GM10248 (cell line): Measurements from ENCODE around the gene TACC2.

Experiments used
- CTCF ChIA-PET: fragments of 300-600 bp; sonication (Branson Sonifier 250); formaldehyde crosslinking; extraction: SDS; loops from one replicate; lab custom pipeline; 2021; ENCODE audit warnings: antibody characterized with exemption; lab: Yijun Ruan, JAX
- POLR2A ChIA-PET: fragments of 350-650 bp; sonication (Branson Sonifier 250); formaldehyde crosslinking; extraction: SDS; loops from one replicate; lab custom pipeline; 2020; ENCODE audit warnings: antibody characterized with exemption; lab: Yijun Ruan, JAX
- DNase-seq: peaks from one replicate; pipeline ENCODE4 v3.0.0; 2012; ENCODE audit errors: extremely low spot score
- TF ChIP-seq, protein P1 (sequence below): IDR thresholded peaks from 2 replicates; pipeline ENCODE4 v1.5.1; 2012; ENCODE audit warnings: mild to moderate bottlenecking, low read depth; ENCODE audit errors: extremely low read depth, missing control alignments, control extremely low read depth

TACC2 gene

DNA sequence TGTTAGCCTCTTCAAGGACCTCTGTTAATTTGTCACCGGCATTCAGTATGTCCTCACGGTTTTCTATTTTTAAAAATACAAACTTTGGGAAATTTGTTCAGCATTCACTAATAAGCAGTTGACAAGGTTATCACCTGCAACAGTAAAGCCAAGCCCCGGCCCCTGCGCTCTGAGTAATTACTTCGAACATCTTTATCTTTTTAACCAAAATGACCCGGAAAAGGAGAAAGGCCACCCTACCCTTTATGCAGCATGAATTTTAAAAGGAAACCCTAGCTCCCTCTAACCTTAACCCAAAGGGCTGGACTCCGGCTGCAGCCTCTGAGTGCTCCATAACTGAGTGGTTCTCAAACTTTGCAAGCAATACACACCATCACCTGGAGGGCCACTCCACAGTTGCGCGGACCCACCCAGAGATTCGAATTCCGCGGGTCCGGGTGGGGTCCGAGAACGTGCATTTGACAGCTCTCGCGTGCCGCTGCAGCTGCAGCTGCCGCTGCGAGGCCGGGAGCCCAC lies 14.9 kb upstream of the TACC2 start:
- TF ChIP-seq, protein P1, sequence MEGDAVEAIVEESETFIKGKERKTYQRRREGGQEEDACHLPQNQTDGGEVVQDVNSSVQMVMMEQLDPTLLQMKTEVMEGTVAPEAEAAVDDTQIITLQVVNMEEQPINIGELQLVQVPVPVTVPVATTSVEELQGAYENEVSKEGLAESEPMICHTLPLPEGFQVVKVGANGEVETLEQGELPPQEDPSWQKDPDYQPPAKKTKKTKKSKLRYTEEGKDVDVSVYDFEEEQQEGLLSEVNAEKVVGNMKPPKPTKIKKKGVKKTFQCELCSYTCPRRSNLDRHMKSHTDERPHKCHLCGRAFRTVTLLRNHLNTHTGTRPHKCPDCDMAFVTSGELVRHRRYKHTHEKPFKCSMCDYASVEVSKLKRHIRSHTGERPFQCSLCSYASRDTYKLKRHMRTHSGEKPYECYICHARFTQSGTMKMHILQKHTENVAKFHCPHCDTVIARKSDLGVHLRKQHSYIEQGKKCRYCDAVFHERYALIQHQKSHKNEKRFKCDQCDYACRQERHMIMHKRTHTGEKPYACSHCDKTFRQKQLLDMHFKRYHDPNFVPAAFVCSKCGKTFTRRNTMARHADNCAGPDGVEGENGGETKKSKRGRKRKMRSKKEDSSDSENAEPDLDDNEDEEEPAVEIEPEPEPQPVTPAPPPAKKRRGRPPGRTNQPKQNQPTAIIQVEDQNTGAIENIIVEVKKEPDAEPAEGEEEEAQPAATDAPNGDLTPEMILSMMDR: no peak
- no peak for DNase-seq
- CTCF ChIA-PET: interaction anchor here (1.2 kb wide), 1 partner anchor 12 kb away, joined by 3 read pairs; no protein-coding TSS in a partner anchor
- POLR2A ChIA-PET: no interaction called here

DNA sequence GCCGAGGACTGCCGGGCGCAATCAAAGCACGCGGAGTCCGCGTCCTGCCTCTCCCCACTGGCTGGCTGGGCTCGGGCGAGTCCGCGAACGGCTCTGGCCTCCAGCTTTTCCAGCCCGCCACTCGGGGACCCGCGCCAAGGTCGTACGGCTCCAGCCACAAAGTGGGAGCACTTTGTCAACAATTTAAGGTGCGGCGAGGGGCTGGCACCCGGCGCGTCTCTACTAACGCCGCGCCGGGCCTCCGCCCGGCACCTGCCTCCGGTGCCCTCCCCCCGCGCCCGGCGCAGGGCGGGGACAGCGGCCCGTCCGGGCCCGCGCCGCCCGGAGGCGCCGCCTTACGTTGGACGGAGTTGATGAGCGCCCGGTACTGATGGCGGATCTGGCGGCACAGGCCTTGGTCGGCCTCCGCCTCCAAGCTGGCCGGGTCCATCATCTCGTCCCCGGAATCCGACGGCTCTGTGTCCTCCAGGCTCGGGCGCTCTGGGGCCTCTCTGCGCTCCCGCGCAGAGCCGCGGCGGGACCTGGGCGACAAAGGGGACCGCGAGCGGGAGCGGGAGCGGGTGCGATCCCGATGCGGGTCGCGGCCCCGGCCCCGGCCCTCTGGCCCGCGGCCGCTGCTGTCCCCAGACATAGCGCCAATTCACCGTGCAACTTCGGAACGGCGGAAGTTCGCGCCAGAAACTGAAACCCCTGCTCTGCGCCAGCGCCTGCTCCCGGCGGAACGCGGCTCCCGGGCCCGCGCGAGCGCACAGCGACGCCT lies 14.2 kb upstream of the TACC2 start, which contains the start of gene NSMCE4A:
Gene NSMCE4A (minus strand): TSS at position 683 of the 760 bp plus-strand sequence. CDS start 52 bp downstream, at position 631.
- ChIA-PET CTCF (interaction anchor here (1.0 to 1.6 kb wide), 3 partner anchors 9 to 12 kb away, joined by 3 to 8 read pairs (median 5); no protein-coding TSS in a partner anchor), POLR2A (no interaction called here)
- TF ChIP-seq, protein P1: no peak
- DNase-seq: peak; percentile 91

DNA sequence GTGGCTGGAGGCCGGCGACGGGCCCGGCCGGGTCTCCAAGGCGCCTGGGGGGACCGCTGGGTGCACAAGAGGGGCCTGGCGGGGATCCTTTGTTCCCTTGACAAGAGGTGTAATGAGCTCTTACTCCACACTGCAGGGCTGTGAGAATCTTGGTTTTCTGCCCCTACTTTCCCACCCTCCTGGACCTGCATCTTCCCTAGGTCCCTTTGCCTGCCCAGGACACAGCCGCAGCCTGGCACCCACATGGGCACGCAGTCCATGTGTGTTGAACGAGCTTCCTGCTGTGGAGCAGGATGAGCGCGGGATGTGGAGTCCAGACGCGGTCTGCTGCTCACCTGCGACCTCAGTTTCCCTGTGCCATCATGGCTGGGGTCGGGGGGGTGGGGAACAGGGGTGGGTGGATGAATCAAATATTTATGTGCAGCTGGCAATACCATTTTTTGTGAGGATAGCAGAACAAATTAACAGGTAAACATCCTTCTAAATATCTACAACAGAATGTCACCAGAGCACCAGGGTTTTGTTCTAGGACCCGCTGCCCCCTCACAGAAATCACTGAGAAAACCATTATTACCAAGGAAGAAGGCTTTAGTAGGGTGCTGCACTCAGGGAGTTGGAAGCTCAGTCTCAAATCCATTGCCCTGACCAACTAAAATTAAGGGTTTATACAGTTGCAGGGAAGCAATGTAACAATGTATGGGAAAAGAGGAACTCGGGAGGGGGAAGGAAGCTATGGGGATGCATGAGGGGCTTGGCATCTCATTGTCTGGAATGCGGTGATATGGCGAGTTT lies 13.5 kb upstream of the TACC2 start:
- POLR2A ChIA-PET: no interaction called here
- TF ChIP-seq, protein P1: peak; percentile 81
- CTCF ChIA-PET: interaction anchor here (1.0 to 1.6 kb wide), 2 partner anchors 8 to 13 kb away, joined by 5 to 8 read pairs; no protein-coding TSS in a partner anchor
- DNase-seq: no peak

DNA sequence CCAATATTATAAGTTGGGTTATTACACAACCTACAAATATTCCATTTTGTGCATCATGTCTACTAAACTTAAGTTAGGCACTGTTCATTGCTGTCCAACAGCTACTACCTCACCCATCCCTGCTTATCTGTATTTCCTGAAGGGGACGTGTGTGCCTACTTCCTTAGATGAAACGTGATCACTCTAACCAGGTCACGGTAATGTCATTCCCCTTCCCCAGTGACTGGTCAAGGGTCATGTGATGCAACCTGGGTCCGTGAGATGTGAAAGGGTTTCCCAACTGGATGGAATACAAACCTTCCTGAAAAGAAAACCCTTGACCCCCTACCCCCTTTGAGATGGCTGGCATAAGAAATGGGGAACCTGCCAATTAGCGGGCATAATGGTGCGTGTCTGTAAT lies 12.4 kb upstream of the TACC2 start:
- CTCF ChIA-PET: interaction anchor here (0.6 to 1.5 kb wide), 2 partner anchors 909 to 1554 kb away, joined by 3 to 5 read pairs; no protein-coding TSS in a partner anchor
- POLR2A ChIA-PET: no interaction called here

DNA sequence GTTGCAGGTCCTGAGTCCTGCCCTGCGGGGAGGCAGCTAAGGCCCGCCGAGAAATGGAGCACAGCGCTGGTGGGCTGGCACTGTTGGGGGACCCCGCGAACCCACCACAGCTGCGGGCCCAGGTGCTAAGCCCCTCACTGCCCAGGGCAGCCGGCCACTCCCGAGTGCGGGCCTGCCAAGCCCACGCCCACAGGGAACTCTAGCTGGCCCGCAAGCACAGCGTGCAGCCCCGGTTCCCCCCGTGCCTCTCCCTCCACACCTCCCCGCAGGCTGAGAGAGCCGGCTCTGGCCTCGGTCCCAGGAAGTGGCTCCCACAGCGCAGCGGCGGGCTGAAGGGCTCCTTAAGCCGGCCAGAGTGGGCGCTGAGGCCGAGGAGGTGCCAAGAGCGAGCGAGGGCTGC lies 10.5 kb upstream of the TACC2 start:
- POLR2A ChIA-PET: no interaction called here
- CTCF ChIA-PET: interaction anchor here (1.1 to 1.3 kb wide), 2 partner anchors 20 to 57 kb away, joined by 3 to 4 read pairs; no protein-coding TSS in a partner anchor
- DNase-seq: no peak
- TF ChIP-seq, protein P1: no peak

More for the DNA sequence above, 12.4 kb upstream of the TACC2 start:
- no peak for DNase-seq
- TF ChIP-seq, protein P1: no peak

DNA sequence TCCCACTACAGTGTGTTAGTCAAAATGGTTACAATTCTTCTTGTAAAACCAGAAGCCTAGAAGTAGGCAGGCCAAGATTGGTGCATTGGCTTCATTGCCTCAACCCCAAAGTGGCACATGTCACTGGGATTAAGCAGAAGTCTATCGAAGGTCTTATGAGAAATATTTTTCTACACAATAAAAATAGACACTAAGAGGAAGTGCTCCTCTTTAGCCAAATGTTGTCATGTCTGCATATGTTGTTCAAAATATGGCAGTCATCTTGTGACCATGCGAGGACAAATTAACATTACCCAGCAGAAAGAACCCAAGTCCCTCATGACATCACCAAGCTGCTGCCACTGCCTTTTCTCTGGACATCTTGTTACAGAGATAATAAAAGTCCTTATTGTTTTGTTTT lies 7.6 kb upstream of the TACC2 start:
- TF ChIP-seq, protein P1: no peak
- ChIA-PET CTCF (no interaction called here), POLR2A (no interaction called here)
- no peak for DNase-seq
